GM19099 (cell line): Measurements from ENCODE around the gene OPCML.

Source experiments
- POLR2A ChIP-seq: IDR thresholded peaks from 3 replicates; pipeline ENCODE4 v1.6.1; 2011; ENCODE audit warnings: low read depth; ENCODE audit not compliant: insufficient read length; ENCODE audit errors: extremely low read depth

The OPCML gene

DNA sequence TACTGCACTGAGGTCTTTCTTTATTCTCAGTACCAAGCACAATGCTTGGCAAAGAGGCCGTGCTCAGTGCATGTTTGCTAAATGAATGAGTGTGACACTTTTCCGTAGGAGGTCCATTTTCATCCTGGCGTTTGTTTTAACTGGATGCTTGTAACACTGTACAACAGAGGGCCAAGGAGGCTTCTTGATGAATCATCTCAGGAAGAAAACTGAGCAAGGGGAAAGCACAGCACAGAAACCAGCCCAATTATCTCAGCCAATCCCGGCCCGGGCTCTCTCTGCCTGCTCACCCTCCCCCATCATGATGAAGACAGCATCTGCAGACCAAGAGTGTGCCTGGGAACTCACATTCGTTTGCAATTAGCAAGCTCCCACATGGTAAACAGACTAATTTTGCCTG is 570.3 kb downstream of the OPCML start:
- no peak for TF ChIP-seq POLR2A

DNA sequence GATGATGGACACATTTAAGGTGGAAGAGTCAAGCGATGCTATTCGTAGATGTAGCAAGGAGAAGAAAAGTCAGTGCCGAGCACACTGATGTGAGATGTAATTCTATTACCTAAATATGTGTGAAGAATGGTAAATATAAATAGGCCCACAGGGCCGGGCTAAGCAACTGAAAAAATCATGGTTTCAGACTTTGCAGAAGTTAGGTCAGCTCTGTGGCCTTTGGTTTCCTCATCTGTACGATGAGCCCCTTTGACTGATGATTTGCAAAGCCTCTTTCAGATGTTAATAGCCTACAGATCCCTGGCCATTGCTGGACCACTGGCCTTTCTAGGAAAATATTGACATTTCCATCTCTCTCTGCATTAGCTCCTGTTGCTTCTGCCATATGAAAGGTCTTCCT is 570.8 kb downstream of the OPCML start:
- TF ChIP-seq POLR2A, result no peak

DNA sequence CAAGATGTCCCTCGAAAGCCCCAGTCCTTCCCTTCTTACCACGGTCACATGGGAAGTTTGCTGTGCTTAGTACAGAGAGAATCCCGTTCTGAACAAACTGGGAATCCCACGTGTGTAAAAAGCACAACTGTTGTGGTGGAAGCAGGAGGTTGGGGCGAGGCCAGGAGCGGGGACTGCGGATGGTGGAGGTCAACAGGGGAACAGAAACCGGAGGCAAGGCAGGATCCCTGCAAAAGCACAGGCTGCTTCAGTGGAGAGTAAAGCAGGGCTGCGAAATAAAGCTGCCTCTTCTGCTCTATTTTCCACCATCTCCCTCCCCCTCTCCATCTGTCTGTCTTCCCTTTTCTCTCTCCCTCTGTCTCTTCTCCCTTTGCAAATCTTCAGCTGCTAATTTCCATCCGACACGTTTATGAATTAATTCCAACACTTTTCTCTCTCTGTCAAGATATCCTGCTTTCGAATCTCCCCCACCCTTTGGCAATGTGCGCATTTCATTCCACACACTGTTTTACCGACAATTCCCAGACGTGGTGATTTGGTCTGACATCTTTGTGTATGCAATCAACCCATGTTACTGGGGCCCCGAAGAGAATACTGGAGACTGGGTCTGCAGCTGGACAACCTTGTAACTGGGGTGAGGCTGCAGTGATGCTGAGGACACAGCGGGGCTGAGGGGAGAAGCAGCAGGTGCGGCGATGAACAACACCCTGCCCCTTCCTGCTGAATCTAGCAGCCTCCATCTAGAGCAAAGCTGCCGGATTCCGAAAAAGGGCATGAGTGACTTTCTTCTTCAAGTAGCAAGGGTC is 571.8 kb downstream of the OPCML start:
- no peak for TF ChIP-seq POLR2A

DNA sequence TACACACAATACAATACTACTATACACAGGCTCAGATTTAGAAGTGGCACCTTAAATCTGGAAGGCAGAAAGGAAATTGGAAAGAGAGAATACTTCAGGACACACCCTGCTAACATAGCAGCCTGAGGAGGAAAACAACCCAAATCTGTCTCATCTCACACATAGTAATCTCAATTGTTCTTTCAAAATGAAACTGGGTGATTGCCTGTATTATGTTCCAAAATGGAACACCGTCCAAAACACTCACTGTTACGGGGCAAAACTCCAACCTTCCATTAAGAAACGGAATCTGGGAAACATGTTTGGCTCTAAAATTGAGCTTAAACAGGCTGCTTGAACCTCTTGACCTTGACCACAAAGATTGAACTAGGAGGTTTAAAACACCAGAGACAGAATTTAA is 572.6 kb downstream of the OPCML start:
- no peak for TF ChIP-seq POLR2A

DNA sequence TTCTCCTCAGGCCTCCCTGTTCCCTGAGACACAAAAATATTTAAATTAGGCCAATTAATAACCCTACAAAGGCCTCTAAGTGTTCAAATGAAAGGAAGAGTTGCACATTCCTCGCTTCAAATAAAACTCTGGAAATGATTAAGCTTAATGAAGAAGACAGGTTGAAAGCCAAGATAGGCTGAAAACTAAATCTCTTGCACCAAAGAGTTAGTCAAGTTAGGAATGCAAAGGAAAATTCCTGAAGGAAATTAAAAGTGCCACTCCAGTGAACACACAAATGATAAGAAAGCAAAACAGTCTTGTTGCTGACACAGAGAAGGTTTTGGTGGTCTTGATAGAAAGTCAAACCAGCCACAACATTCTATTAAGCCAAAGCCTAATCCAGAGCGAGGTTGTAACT is 574.4 kb downstream of the OPCML start:
- TF ChIP-seq POLR2A, result no peak

DNA sequence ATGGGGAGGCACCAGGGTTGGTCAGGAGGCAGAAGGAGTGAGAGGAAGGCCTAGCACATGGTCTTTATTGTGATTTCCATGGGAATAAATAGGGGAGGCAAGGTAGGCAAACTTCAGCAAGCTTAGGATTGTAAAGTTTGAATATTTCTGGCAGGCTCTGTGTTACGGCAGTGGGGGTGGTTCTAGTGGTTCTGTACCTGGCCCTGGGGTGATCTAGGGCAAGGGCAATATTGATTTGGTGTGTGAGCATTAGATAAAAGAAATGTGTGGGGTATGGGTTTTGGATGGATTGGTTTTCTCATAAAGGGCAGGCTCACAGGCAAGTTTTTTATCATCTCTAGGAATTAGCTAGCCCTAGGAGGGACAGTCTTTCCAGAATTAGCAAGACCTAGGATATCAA is 584.0 kb downstream of the OPCML start:
- TF ChIP-seq POLR2A, result no peak

DNA sequence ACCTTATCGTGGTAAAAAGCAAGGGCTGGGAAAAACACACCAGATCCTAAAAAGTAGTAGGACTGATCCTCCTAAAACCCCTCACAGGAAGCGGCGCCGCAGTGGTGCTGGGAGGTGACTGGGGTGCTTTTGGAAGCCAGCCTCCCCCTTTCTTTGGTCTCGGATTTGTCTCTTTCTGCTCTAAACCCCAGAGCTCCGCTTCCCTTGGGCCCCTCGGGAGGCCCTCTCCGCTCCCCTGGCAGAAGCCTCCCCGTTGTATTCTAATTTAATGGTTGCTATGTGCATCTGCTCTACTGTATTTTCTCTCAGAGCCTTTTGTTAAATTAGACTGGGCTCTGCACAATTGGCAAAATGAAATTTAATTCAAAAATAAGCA is 587.7 kb downstream of the OPCML start:
- TF ChIP-seq POLR2A, result no peak

DNA sequence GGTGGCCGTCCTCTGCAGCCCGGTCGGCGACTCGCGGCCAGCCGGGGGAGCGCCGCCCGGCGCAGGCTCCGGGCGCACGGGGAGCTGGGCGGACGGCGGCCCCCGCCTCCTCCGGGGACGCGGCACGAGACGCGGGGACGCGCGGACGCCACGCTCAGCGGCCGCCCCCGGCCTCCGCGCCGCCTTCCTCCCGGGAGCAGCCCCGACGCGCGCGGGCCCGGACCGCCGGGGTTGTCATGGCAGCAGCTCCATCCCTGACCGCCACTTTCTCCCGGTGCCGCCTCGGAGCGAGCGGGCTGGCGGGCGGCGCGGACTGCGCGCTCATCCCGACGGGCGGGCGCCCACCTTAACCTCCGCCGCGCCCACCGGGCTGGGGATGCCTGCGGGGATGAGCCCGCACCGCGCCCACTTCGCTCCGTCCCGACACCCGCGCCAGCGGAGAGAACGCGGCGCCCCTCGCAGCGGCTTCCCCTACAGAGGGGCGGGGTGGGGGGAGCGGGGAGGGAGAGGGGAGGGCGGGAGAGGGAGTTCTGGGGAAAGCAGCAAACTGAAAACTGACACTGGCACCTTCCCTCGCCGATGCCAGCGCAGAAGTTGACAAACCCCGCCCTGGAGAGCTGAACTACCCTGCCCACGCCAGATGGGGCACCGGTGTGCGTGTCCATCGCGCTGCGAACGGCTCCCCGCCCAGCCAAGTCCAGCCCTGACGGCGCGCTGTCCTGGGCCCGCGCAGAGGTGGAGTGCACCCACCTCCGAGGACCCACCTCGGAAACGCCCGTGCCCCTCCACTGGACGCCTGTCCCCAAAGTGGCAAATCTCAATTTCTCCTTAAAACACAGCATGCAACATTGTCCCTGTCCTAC is 588.4 kb downstream of the OPCML start:
- TF ChIP-seq POLR2A, result no peak

DNA sequence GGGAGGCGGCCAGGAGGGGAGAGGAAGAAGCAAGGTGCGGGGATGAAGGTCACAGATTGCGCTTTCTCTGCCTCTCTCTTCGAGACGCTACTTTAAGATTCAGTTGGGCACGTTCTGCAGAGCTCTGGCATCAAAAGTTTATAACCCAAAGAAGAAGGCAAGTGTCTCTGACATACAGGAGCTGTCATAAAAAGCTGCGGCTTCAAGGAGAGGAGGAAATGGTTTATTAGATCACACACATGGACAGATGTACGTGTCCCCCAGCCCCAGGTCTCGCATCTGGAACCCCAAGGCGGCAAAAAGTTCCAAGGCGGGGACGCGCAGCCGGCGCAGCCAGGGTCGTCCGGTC is 589.0 kb downstream of the OPCML start:
- TF ChIP-seq POLR2A, result no peak

DNA sequence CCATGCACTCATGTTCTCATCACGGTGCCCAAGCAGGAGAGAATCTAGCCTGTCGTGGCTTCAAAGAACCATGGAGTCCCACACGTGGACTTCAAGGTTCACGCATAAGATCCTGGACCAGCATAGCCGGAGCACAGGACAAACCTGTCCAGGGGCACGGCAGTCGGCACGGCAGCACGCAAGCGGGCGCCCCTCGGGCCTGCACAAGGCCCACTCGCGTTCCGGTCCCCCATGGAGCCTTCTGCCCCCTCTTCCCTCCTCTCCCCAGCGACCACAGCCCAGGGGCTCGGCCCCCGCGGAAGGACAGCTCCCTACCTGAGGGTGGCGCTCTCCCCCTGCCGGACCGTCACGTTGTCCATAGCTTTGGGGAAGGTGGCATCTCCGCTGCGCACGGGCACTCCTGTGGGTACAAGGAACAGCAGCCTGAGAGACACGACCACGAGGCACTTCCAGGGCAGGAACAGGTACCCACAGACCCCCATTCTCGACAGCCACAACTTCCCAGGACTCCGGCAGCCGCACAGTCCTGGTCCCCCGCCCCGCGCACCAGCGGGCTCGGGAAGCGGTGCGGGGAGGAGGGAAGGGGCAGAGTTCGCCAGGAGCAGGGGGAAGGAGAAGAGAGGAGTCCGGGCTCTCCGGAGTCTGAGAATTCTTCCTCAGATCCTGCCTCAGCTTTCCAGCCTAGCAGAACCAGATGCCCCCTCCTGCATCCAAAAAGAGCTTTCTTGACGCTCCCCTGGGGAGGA is 589.5 kb downstream of the OPCML start:
- no peak for TF ChIP-seq POLR2A

DNA sequence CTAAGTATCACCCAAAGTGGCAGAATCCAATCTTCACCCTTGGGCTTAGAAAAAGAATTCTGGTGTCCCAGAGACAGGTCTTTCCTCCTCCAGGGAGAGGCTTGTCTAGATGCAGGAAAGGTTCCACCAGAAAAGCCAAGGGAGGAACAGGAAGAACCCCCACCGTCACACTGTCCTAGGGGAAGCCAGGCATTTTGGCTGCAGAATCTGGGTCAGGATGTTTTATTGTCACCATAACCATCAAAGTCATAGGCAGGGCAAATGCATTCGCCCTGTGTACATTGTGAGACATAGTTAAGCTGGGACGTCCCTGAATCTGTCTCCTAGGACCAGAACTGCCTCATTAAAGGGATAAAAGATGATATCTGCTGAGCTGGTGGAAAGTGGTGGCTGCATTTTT is 590.5 kb downstream of the OPCML start:
- no peak for TF ChIP-seq POLR2A

DNA sequence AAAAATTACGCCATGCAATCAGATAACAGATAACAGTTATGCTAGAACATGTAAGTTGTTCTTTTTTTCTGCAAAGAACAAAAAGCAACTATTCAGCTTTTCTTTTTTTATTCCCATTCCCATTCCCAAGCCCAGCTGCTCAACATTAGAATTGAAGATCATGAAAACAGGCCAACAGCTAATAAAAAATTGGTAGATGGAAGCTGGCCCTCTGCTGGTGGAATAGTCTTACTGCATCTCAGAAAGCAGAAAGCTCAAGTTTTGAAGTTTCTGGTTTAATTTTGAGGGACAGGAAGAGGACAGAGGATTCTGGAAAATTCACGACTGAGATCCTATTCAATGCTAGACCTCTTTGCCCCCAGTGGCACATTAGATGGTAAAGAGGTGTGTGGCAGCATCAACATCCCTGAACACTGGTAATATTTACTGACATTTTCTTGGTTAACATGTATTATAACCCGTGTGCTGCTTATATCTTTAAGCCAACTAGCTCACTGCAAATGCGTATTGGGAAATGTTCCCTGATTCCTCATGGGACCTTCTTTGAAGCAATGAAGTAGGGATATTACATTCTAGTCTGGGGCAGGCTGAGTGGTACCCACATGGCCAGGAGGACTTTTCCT is 591.2 kb downstream of the OPCML start:
- no peak for TF ChIP-seq POLR2A

DNA sequence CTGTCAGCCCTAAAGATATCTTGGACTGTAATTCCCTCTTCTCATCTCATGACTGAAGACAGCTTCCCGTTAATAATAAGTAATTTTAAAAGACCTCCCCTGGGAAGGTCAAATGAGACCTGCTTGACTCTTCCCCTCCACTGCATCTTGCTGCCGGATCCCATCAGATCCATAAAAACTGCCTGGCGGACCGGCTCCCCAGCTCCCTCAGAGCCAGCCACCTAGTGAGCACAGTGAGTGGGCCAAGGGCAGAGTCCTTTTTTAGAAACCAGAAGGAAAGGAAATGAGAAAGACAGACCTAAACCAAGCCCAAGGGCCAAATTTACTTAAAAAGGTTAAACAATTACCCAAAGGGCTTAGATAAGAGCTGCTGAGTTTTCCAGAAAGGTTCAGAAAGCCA is 595.3 kb downstream of the OPCML start:
- TF ChIP-seq POLR2A, result no peak

DNA sequence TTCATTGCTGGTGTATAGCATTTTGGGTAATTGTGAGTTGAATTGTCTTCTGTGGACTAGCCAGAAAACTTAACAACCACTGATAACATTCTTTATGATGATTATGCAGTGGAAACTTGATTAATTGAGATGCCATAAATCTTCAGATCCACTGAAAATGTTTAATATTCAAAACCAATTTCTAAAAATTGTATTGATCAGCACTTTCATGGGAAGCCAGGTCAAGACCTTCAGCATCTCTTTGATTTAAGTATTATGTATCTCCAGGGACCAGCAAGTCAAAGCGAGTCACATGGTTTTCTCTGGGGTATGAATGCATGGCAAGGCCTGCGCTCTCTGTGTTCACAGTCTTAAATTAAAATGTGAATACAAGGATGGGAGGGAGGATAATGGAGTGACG is 596.9 kb downstream of the OPCML start:
- TF ChIP-seq POLR2A, result no peak

DNA sequence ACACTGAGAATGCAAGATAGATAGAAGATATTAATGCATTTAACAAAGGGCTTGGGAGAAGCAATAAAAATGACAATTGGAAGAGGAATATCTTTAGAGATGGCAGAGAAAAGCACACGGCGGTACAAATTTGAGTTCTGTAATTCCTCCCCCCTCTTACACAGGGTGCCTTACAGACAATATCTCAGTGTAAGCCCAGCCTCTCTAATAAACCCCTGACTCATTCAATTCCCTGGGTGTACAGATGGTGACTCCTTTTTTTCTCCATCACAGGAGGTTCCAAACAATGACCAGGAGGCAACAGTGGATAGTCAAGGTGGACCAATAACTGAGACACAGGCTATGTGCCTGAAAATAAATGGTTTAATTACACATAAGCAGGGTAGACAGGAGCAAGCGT is 598.6 kb downstream of the OPCML start:
- no peak for TF ChIP-seq POLR2A
